NB4 (cell line): ENCODE results near the gene DGKB.

Source experiments
- MAX ChIP-seq: IDR thresholded peaks from 2 replicates; pipeline ENCODE4 v1.6.1; 2011; ENCODE audit warnings: low read depth, low read length
- POLR2A ChIP-seq: IDR thresholded peaks from 2 replicates; pipeline ENCODE4 v1.6.1; 2011; ENCODE audit warnings: mild to moderate bottlenecking; ENCODE audit not compliant: insufficient read length; ENCODE audit errors: extremely low read depth
- TF ChIP-seq, protein P1 (sequence below): IDR thresholded peaks from one replicate; pipeline ENCODE4 v1.5.1; 2012; ENCODE audit warnings: low read depth, low read length

GRCh38 chr7:14786314-14786895 lies 116.1 kb downstream of the DGKB start:
- TF ChIP-seq, protein P1, sequence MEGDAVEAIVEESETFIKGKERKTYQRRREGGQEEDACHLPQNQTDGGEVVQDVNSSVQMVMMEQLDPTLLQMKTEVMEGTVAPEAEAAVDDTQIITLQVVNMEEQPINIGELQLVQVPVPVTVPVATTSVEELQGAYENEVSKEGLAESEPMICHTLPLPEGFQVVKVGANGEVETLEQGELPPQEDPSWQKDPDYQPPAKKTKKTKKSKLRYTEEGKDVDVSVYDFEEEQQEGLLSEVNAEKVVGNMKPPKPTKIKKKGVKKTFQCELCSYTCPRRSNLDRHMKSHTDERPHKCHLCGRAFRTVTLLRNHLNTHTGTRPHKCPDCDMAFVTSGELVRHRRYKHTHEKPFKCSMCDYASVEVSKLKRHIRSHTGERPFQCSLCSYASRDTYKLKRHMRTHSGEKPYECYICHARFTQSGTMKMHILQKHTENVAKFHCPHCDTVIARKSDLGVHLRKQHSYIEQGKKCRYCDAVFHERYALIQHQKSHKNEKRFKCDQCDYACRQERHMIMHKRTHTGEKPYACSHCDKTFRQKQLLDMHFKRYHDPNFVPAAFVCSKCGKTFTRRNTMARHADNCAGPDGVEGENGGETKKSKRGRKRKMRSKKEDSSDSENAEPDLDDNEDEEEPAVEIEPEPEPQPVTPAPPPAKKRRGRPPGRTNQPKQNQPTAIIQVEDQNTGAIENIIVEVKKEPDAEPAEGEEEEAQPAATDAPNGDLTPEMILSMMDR, result no peak
- TF ChIP-seq POLR2A (no peak), MAX (no peak)
